Dedifferentiated amniotic fluid mesenchymal stem cell (primary cell): Measurements from ENCODE around the gene LGR6.

Experiments used
- DNase-seq: peaks from one replicate; pipeline ENCODE4 v3.0.0-alpha.2; 2016; ENCODE audit errors: extremely low spot score

The LGR6 gene

DNA sequence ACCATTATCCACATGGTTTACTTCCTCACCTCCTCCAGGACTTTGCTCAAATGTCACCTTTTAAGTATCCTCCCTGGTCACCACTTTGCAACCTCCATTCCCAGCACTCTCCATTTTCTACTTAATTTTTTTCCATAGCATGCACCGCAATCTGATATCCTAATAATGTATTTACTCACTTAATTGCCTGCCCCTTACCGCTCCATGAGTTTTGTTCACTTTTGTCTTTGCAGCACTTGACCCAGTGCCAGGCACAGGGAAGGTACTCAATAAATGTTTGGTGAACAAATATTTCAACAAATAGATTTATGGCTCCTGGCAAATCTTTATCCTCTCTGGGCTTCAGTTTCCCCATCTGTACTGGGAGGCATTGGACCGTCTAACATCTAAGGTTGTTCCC is 94.6 kb downstream of the LGR6 start:
- no peak for DNase-seq

DNA sequence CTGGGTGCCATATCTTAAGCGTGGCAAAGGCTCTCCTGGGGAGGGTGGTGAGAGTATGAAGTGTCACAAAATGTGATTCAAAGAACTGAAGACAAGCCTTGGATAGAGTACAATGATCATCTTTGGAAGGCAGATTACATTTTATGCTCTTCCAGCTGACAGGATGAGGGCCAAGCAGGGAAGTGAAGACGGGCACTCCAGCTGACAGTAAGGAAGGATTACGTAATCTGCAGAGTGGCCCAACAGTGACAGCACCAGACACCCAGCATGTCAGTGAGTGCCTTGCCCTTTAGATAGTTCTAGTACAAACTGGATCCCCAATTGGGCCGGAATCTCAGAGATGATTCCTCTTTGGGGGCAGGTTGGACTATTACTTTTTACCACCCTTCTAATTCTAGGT is 95.4 kb downstream of the LGR6 start:
- DNase-seq, result no peak

DNA sequence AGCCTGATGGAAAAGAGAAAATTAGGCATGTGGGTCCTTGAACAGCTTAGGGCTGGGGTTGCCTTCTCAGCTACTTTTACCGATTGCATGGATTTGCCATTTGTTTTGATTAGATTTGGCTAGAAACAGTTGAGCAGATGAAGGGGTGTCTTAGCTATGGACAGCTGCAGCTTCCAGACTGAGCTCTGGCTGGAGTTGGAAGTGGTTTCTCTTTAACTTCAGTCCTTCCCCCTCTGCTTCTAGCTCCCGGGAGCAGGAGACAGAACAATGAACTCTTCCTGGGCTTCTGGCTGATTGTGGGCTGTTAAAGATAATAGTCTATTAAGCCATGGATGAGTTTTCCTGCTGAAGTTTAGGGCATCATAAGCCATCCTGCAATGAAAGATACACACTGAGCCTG is 97.4 kb downstream of the LGR6 start:
- DNase-seq, result no peak

DNA sequence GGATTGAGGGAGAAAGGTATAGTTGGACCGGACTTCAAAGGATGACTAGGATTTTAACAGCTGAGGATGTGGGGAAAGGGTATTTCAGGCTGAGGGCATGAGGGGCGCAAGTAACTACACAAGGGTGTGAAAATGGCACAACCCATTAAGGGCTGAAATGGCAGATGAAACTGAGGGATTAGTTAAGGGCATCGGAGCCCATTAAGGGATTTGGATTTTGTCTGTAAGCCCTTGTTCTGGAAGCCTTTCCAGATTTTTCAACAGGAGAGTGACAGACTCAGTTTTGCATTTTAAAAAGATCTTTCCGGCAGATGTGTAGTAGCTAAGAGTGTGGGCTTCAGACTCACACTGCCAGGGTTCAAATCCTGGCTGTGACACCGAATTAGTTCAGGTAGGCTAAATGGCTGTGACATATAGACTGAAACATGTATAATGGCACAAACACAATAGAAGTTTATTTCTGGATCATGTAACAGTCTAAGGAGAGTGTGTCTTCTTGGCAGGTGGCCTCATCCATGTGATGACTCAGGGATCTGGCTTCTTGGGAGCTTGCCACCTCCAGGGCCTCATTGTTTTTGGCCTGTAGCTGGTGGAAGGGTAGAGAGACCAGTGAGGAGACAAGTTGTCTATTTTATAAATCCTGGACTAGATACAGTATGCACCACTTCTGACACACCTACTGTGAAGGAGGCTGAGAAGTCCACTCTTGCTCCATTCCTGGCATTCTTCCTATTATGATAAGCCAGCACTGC is 98.5 kb downstream of the LGR6 start:
- DNase-seq, result peak; percentile 28

DNA sequence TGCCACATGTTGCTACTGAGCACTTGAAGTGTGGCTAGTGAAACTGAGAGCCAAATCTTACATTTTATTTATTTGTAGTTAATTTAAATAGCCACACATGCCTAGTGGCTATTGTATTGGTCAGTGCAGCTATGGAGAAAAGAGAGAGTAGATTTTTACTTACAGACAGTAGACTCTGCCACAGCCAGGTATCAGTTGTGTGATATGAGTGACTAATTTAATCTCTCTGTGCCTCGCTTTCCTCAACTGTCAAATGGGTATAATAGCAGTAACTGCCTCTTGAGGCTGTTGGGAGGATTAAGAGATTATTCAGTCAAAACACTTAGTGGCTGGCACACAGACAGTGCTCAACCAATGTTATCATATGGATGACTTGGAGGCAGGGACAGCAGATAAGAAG is 99.2 kb downstream of the LGR6 start:
- DNase-seq, result no peak

DNA sequence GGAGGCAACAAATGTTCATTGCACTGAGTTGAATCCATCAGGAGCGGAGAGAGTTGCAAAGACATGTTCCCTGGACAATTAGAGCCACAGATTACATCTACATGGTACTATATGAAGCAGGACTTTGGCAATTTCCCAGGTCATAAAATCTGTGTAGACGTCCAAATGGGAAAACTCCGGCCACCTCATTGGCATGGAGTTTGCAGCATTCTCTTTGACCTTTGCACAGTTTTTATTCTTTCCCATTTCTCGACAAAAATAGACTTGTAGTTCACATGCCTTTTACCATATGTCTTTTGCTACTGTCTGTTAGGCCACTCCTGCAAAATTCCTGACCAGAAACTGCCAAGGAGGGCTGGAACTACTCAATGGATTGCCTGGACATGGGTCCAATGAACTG is 100.0 kb downstream of the LGR6 start:
- no peak for DNase-seq

DNA sequence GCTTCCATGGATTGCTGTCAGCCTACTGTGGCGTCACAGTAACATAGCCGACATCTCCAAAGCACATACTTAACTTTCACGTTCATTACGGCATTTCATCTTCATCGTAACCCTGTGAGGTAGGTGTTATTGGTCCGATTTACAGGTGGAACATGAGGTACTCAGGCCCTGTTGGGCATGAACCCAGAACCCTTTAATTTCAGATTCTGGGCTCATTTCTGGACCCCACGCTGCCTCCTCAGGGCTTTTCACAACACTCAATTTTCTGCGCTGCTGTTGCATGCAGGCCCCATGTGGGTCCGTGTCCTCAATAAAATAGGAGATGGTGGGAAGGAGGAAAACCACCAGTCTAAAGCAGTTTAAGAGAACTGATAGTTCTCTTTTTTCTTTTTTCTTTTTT is 108.6 kb downstream of the LGR6 start:
- DNase-seq, result no peak

DNA sequence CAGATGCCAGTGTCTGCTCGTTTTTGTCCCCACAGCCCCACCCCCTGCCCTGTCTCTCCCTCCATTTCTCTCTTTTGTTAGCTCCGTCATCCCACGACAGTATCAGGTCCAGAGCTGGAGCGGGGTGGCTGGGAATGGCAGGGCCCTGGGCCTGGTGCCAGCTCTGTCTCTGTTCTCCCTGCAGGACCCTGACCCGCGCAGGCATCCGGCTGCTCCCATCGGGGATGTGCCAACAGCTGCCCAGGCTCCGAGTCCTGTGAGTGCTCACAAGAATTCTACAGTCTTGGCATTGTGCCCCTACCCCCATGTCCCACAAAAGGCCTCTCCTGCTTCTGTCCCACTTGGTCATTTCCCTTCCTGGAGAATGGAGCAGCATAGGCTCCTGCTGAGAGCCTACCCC is 110.8 kb downstream of the LGR6 start:
- no peak for DNase-seq

DNA sequence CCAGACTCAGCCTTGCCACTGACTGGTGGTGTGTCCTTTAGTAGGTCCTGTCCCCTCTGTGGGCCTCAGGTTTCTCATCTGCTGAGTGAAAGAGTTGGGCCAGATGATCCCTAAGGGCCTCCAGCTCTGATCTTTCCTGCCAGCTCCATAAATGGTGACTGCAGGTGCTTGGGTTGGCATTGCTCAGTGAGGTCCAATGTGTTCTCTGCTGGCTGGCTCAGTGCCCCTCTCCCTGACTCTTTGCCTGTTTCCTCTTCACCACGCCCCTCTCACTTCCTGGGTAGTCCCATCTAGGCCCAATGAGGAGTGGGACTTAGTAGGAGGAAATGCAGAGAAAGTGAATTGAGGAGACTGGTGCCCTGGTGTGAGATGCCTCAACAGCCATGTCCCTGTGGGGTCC is 111.6 kb downstream of the LGR6 start:
- no peak for DNase-seq

DNA sequence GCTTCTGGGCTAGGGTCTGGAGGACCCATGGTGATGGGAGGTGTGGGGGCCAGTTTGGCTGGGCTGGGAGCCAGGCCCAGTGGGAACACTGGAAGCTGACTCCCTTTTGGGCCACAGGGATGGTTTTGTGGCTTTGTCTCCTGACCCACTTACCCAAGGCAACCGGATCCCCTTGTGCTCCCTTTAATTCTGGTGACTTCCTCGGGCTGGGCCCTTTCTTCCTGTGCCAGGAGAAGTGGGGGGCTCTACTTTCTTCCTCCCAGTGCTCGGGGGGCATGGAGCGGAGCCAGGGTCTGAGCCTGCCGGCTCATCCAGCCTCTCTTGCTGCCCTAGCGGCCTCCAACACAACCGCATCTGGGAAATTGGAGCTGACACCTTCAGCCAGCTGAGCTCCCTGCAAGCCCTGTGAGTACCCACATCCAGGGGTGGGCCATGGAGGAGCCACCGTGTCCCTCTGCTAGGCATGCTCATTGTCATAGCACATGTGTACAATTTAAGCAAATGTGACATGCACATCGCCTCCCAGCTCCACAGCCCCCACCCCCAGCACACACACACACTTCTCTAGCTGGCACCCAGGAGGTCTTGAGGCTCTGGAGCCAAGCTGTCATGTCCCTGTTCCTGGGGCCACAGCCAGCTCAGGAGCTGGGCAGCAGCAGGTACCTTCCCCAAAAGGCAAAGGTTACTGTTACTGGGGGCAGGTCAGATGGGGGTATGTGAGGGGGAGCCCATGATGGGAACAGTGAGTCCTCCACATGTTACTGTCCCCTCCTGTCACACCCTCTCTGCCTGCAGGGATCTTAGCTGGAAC is 113.1 kb downstream of the LGR6 start:
- DNase-seq, result no peak

DNA sequence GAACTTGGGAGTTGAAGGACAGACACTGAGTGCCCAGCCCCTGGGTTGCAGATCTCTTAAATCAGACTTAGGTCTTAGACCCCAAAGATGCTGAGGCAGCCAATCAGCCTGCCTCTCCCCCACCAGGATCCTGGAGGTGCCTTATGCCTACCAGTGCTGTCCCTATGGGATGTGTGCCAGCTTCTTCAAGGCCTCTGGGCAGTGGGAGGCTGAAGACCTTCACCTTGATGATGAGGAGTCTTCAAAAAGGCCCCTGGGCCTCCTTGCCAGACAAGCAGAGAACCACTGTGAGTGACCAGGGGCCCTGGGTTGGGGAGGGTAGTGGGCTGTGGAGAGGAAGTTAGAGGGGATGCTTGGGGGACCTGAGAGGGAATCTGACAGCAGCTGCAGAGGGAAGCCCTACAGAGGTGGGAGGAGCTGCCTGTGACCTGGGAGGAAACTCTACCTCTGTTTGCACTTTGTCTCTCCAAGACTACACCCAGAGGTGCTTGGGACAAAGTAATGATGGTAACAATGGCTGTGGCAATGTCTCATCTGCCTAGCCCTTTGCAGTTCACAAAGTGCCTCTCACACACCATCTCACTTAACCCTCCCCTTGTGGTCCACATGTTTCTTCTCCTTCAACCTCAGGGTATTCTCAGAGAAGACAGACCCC is 116.6 kb downstream of the LGR6 start:
- DNase-seq, result no peak

DNA sequence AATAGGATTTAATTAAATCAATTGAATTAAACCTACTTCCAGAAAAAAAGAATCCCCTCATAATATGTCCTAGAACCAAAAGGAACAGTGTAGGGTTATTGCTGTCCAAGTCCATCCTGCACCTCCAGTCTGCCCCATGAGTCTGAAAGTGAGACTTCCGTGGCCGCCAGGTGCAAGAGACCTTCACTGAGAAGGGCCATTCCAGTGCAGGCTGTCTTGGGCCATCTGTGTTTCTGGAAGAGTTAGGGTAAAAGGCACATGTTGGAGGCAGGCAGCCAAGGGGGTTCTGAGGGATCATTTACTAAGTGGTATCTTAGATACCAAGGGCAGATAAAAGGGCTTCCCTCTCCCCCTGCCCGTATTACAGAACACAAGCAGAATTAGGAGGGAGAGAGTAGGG is 117.1 kb downstream of the LGR6 start:
- no peak for DNase-seq

DNA sequence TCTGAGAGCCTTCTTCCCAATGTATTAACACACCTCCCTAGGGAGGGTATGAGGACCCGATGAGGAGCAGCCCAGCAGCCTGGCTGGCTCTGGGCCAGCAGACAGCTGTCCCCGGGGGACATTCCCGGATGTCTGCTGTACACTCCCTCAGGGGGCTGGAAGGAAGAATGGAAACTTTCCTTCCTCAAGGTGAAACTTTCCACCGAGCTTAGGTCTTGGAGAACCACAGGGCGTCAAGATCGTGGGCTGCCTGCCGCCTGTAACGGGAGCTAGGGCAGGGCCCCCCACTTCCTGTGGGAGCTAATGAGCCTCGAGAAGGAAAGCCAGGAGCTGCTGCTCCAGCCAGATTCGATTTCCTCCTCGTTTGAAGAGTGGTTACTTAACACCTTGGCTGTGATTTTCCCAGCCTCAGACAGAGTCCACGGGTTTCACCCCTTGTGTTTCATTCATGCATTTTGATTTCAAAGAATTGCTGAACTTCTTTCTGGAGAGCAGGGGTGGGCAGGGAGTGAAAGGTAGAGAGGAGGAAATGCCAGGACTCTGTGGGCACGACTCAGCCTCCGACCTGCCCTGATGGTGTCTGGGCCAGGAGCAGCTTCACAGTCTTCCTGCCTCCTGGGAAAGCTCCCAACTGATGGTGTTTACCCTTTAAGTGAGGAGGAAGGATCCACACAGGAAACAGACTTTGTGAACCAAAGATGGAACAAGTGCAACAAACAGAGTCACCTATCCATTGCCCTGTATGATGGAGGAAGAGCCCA is 118.5 kb downstream of the LGR6 start:
- no peak for DNase-seq

DNA sequence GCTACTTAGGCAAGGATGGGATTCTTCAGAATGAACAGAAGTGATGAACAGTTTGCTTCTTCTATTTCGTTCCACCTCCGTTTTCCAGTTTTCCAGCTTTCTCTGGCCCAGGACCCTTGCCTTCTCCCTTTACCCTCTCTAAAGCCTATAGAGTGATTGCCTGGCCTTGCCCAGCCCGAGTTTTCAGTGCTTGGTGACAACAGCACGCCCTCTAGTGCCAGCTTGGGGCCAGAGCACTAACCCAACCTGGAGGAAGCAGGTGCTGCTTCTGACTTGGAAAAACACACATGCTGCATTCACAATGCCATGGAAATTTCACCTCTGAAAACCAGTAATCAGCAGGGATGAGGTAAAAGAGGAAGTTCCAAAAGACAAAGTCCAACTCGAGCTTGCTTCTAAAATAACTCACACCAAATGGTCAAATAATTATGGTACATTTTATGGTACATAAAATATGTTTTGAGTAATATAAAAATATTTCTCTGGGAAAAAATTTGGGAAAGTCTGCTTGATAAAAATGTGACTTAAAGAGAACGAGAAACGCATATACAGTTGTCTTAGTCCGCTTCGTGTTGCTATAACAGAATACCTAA is 122.1 kb downstream of the LGR6 start:
- DNase-seq, result peak; percentile 74

DNA sequence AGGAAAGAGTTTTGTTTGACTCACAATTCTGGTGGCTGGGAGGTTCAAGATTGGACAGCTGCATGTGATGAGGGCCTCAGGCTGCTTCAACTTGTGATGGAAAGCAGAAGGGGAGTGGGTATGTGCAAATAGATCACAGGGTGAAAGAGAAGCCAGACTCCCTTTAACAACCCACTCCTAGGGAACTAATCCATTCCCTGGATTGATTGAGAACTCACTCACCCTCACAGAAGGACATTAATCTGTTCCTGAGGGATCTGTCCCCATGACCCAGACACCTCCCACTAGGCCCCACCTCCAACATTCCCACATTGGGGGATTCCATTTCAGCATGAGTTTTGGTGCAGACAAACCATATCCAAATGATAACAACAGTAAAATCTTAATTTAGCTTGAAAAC is 122.6 kb downstream of the LGR6 start:
- no peak for DNase-seq

DNA sequence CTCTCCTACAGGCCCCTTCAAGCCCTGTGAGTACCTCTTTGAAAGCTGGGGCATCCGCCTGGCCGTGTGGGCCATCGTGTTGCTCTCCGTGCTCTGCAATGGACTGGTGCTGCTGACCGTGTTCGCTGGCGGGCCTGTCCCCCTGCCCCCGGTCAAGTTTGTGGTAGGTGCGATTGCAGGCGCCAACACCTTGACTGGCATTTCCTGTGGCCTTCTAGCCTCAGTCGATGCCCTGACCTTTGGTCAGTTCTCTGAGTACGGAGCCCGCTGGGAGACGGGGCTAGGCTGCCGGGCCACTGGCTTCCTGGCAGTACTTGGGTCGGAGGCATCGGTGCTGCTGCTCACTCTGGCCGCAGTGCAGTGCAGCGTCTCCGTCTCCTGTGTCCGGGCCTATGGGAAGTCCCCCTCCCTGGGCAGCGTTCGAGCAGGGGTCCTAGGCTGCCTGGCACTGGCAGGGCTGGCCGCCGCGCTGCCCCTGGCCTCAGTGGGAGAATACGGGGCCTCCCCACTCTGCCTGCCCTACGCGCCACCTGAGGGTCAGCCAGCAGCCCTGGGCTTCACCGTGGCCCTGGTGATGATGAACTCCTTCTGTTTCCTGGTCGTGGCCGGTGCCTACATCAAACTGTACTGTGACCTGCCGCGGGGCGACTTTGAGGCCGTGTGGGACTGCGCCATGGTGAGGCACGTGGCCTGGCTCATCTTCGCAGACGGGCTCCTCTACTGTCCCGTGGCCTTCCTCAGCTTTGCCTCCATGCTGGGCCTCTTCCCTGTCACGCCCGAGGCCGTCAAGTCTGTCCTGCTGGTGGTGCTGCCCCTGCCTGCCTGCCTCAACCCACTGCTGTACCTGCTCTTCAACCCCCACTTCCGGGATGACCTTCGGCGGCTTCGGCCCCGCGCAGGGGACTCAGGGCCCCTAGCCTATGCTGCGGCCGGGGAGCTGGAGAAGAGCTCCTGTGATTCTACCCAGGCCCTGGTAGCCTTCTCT is 124.6 kb downstream of the LGR6 start:
- no peak for DNase-seq

DNA sequence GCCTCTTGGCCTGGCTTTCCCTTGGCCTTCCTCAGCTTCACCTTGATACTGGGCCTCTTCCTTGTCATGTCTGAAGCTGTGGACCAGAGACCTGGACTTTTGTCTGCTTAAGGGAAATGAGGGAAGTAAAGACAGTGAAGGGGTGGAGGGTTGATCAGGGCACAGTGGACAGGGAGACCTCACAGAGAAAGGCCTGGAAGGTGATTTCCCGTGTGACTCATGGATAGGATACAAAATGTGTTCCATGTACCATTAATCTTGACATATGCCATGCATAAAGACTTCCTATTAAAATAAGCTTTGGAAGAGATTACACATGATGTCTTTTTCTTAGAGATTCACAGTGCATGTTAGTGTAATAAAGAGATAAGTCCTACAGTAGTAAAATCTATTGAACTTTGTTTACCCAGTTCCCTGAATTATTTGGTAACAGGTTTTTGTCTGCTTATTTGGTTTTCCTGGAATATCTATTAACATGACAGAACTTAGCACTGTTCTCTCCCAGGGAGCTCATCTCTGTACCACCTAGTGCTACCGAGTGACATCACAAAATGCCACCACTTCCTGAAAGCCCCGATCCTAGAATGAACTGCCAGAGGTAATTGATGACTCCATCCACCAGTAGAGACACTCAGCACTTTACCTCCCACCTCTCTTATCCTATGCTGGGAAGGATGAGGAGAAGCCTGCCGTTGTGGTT is 125.9 kb downstream of the LGR6 start:
- DNase-seq, result no peak

DNA sequence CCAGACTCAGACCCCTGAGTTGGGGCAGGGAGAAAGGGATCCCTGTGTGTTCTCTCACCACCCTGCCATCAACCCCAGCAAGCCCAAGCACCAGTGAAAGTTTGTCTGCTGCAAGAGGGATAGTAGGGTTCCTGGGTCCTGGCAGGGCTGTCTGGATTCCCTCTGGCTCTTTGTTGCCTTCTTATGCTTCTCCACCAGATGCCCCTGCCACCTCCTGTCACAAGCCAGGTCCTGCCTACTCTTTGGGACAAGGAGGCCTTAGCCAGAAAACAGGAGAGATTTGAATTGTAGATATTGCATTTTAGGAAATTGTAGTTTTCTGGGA is 126.4 kb downstream of the LGR6 start:
- no peak for DNase-seq

DNA sequence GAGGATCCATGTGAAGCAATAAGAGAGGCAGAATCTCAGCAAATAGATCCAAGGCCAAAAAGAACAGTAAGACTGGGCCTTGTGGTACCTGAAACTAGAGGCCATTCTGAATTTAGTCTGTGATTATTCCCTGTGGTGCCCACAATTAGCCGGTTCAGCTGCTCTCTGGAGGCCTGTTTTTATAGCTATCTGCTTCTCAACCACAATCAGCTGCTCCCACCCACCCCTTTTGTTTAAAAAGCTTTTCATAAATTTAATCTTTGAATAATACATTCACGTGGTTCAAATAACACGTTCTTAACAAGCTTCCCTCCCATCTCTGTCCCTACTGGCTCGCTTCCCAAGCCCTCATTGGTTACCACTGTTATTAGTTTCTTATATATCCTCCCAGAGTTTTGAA is 130.1 kb downstream of the LGR6 start:
- DNase-seq, result no peak

DNA sequence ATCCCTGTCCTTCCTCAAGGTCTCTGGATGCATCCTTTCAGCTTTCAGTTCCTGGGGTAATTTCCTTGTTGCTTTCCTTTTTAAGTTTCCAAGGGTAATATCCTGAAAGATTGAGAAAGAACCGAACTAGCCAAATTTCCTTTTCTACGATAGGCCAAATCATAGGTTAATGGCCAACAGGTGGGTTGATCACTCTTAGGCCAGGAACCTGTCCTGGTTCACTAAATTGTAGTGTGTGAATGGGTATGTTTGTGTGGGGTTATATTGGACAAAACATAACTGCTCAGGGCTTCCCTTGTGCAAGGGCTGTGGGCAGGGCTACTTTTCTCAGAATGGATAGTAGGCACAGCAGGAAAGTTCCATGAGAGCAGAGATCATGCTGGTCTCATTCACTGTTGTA is 131.0 kb downstream of the LGR6 start:
- no peak for DNase-seq
